GM18870 (cell line): ENCODE results near the gene RCOR2.

Experiments
- ATAC-seq: cut with Tn5 transposase; IDR thresholded peaks from one replicate; pipeline ENCODE4 v1.9.1; 2021; ENCODE audit warnings: moderate library complexity; ENCODE audit not compliant: unreplicated experiment

Gene RCOR2

DNA sequence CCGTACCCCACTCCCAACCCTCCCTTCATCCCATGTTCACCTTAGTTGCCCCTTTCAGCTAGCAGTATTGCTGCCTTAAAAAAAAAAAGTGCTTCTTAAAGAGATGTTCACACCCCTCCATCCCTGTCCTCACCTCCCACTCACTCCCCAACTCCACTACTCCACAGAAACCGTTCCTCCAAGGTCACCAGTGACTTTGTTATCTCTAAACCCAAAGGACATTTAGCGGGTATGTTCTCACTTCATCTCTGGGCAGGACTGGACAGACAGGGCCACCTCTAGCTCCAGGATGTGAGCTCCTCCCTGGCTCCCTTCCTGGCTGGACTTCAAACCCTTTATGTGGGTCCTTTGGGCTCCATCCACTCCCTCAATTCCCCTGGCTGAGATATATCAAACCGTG lies 6.4 kb upstream of the RCOR2 start:
- no peak for ATAC-seq

DNA sequence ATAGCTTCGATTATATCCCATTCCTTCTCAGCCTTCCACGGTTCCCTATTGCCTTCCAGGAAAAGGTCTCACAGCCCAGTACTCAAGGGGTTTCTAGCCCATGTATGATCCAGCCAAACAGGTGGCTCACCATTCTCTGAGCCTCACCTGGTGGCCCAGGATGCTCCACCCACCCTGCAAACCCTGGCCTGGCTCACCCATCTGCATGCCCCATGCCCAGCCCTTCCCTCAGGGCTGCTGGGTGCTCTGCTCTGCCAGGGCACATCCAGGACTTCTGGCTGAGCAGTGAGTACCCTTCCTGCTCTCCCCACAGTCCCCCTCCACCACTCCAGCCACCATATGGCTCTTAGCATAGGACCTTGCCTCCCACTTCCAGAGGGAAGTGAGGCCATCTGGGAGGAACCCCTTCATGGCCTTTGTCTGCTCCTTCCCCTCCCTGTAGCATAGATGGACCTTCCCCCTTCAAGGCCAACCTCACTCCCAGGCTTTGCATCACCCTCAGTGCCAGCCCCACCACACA lies 5.8 kb upstream of the RCOR2 start:
- ATAC-seq = no peak

DNA sequence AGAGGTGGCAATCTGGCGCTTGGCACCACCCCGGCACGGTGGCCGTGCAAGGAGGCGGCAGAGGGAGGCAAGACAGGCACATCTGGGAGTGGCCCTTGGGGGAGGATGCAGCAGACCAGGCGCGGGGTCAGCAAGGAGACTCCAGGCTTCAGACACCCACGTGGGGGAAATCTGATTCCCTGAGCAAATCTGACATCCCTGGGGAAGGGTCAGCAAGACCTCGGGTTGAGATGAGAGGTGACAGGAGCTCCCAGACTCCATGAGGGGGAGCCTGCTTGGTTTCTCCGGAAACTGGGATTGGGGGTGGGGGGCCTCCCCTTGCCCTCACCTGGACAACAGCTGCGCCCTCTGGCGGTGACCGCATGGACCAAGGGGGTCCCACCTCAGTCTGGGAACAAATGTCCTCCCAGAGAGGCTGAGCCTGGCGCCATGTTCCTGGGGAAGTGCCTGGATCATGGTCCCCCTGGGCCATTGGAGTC lies 4.0 kb upstream of the RCOR2 start:
- ATAC-seq = no peak

DNA sequence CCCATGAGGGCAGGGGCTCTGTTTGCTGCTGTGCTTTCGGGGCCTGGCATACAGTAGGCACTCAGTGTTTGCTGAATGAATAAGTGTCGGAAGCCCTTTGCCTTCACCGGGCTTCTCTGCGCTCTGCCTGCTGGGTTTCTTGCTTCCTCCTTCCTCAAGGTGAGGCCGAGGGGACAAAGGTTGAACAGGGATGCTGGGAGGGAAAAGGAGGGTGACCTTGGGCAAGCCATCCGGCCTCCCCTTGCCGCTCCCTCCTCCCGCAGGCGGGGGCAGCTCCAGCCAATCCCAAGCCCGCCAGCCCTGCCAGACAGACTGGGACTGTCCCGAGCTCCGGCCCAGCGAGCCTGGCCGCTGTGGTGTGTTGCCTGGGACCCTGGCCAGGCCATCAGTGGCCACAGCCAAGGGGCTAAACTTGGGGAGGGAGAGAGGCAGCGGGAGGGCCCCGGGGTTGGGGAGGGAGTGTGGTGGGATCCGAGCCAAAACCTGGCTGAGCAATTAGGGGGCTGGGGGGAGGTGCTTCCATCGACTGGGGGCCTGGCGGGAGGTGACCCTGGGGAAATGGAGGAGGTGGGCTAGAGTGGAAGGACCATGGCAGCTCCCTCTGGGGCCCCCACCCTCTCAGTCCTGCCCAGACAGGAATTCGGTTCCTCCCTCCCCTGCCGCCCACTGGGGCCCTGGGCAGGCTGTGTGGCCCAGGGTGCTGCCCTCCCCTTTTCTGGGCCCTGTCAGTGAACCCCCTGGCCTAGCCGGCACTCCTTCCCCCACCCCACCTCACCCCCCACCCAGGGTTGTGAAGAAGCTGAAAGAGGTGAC lies 3.4 kb upstream of the RCOR2 start:
- ATAC-seq = no peak

DNA sequence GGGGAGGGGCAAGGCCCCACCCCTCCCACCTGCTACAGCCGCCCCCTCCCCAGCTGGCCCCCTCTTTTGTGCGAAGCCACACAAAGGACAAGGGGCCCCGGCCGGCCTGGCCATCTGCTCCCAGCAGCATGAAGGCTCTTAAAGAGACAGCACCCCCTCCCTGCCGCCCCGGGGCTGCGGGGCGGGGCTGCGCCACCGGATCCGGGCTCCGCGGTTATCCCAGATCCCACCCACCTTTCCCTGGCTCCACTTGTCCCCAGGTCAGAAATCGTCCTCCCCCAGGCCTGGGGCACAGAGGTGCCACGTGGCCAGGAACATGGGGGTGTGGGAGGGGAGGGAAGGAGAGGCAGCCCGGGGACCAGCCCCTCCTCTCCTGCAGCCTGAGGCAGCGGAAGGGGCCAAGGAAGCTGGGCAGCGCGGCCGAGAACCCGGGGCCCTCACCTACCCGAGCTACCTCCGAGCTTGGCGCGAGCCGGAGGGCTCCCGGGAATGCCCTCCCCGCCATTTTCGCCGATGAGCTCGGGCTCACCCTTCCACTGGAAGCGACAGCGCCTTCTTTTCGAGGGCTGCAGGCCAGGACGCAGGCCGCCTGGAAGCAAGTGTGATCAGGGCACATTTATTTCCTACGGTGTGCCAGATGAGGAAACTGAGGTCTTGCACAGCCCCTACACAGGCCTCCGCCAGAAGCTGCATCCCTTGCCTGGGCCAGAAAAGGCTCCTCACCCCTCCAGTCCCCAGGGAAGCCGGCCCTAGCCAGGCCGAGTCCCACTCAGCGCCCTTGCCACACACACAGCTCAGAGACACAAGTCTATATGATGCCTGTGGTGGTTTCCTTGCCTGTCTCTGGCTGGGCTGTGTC lies 2.5 kb upstream of the RCOR2 start:
- no peak for ATAC-seq

DNA sequence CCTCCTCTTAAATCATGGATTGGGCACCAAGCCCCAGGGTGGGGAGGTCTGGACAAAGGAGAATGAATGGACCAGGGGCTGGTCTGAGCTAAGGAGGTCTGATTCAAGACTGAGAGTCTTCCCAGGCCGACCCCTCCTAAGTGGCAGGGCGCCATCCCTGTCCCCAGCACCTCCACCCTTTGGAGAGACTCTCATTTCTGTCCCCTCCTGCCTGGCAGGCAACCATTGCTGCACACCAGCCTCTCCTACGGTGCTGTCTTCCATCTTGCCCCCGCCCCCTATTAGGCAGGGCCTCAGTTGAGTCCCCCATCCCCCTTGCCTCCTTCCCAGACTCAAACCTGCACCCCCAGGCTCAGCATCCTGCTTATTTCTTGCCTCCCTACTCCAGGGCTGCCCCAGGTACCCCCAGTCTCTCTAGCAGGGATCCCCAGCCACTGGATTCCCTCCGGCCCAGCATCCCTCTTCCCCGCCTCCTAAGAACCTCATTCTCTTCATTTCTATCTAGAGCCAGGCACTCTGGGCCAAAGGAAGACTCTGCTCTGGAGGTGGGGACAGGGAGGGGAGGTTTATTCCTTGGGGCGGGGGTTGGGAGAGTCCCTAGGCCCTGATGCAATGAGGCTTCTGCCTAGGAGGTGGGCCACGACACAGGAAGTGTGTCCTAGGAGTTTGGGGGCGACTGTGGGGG lies 1.7 kb upstream of the RCOR2 start:
- ATAC-seq = no peak

DNA sequence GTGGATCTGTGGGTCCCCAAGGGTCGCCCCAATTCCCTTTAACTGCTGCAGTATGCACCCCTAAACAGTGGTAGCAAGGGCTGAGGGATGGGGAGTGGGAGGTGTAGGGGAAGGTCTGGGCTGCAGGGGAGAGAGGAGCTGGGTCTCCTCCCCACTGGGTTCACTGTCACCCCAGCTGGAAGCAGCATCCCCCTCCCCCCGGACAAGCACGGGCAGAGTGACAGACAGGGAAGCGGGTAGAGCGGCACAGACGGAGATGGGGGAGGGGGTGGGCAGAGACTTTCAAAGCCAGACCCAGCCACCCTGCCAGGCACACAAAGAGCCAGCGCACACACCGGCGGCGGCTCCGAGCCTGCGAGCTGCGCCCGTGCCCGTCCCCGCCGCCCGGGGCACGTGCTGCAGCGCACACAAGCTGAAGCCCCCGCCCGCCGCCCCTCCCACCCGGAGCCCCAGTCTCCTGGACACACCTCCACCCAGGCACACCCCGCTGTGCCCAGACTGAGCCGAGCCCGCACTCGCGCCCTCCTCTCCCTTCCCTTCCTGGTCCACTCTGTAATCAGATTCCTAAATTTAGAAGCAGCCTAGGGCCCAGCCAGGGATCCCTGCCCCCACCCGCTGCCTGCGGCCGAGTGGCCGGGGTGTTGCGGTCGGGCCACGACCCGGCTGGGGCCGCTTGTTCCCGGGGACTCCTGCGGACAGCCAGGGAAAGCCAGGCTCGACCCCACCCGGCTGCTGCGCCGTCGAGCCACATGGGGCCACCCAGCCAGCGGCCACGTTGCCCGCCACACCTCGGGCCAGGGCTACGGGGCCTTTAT lies 935 bp upstream of the RCOR2 start:
- ATAC-seq = no peak

DNA sequence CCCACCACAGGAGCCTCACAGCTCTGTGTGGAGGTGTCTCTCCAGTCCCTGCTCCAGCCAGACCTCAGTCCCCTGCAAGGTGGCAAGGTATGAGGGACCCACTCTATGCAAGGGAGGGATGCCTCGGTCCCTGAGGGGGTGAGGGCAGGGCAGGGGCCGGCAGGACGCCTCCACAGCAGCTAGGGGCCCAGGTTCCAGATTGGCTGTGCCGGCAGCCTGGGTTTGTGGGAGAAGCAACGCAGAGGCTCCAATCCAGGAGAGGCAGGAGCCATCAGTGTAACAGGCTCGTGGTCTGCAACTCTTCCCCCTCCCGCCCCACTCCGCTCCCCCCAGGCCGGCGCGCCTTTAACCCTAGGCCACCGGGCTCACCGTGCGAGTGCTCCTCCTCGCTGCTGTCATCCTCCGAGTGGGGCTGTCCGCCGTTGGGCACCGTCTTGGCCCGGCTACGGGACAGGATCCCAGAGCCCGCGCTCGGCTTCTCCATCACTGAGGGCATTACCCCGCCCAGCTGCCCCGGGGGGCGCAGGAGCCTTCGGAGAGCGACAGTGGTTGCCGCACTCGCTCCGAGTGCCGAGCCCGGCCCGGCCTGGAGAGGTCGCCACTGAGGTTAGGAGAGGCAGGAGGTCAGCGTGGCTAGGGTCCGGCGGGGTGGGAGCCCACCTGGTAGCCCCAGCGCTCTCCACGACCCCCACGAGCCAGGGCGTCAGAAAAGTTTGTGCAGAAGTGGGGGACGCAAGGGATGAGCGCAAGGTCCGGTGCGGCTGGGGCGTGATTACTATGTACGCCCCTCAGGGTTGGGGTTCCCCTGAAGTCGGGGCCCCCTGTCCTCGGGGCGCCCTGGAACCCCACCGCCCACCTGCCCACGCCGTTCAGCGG lies 765 bp downstream of the RCOR2 start:
- ATAC-seq = no peak

DNA sequence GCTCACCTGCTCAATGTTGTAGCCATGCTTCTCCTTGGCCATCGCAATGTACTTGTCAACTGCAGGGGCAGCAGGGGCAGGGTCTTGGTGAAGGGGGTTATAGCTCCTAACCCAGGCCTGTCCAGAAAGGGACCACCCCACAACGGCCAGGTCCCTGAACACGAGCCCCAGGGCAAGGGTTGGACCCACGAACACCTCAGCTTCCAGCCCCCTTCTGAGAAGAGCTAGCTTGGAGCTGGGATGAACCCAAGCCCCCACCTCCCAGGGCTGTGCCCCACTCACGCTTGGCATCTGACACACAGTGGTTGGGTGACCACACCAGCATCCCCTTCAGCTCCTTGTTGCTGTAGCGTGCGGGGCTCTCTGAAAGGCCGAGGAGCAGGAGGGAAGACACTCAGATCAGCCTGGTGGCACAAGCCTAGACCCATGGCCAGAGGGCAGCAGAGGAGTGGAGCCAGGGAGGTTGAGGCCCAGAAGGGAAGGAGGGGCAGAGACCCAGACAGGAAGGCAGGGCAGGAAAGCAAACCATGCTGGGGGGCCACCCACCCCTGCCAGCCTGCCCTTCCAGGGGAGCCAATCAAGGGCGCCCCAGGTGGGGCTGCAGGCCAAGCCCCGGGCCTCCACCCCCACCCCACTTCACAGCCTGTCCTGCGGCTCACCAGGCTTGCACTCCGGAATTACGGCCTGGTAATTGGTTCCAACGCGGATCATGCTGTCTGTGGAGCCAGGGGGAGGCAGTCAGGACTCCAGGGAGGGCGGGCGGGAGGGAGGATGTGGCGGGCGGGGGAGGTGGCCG lies 1.9 kb downstream of the RCOR2 start:
- no peak for ATAC-seq

DNA sequence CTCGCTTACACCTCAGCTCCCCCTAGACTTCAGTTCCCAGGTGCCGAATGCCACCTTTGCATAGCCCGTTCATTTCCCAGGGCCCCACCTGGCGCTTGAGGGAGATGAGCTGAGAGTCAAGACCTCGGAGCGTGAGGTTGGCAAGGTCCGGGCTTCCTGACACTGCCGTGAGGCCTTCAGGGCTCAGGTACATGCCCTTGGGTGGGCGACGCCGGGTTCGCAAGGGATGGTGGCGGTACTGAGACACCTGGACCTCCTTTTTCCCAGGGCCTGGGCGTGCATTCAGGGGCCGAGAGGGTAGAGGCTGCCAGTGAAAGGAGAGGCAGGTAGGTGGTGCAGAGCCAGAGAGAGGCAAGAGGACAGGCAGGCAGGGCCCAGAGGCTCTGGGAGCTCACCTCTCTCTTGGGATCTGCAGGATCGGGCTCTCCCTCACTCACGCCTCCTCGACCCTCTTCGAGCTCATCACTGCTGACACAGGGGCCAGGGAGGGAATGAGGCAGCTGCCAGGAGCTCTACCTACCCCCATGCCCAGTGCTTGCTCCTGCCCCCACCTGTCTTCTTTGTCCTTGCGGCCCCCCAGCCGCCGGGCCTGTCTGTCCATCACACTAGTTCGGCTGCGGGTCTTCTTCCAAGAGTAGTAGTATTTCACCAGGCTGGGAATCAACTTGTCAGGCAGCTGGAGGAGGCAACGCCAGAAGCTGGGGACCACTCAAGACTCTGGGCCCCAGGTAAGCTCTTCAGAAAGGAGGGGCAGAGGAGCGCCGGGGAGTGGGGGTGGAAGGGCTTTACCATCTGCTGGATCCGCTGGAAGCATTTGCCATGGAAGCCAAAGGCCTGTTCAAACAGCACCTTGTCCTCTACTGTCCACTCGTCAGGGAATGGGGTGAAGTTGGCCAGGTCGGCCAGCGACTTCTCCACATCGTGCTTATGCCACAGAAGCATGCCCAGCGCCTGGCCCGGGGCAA lies 2.8 kb downstream of the RCOR2 start:
- ATAC-seq = no peak

DNA sequence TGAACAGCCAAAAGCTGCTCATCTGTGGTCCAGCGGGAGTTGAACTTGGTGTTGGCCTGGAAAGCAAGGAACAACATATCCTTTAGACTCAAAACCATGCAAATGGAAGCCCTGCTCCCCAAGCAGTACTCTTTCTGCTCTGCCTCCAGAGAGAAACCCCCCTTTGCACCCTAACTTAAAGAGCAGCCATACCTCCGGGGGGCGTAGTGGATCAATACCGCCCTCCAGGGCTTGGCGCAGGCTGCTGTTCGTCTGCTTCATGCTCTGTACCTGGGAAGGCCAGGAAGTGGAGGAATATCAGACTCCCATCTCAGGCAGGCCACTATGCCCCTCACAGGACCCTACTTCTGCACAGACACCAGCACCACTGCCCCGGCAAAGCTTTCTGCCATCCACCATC lies 4.3 kb downstream of the RCOR2 start:
- no peak for ATAC-seq

DNA sequence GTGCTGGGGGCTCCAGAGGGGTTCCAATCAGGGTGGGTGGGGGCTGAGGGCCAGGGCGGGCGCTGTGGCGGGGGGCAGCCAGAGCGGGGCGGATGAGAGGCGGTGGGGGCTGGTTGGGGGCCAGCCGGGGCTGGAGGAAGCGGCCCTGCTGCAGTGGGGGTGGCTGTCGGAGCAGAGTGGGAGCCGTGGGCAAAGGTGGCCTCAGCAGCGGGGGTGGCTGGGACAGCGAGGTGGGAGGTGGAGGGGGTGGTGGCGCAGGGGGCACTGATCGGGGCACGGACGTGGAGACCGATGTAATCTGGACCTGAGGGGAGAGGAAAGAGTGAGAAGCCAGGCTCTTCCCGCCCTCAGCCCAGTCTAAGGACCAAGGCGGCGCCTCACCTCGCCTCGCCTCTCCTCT lies 5.1 kb downstream of the RCOR2 start:
- no peak for ATAC-seq

DNA sequence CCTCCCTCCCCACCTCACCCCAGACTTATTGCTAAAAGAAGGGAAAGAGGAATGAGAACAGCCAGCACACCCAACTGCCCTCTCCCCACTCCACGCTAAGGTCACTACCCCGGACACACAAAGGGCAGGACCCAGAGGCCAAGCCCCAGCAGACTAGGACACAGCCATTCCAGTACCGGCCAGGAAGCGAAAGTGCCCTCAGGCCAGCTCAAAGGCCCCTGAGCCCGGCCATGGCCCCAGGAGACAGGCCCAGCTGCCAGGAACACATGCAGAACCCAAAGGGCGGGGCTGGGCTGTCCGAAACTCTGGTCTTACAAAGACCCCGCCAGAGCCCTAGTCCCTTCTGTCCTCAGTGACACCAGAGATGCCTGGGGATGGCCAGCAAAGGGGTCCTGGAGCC lies 5.5 kb downstream of the RCOR2 start:
- ATAC-seq = no peak

DNA sequence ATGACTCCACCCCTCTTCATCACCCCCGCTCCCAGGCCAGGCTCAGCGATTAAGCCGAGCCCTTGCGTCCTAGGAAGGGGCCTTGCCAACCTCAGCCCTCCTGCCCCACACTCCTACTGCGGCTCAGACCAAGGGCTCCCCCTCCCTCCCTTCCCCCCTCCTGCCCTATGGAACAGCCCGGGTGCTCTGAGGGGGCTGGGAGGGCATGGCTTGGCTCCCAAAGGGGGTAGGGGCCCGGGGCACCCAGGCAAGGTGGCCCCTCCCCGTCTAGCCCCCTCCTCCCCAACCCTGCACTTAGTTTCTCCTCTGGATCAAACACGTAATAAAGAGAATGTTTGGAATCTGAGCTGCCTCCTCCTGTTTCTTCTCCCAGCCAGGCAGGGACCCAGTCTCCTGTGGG lies 6.3 kb downstream of the RCOR2 start:
- ATAC-seq = no peak

DNA sequence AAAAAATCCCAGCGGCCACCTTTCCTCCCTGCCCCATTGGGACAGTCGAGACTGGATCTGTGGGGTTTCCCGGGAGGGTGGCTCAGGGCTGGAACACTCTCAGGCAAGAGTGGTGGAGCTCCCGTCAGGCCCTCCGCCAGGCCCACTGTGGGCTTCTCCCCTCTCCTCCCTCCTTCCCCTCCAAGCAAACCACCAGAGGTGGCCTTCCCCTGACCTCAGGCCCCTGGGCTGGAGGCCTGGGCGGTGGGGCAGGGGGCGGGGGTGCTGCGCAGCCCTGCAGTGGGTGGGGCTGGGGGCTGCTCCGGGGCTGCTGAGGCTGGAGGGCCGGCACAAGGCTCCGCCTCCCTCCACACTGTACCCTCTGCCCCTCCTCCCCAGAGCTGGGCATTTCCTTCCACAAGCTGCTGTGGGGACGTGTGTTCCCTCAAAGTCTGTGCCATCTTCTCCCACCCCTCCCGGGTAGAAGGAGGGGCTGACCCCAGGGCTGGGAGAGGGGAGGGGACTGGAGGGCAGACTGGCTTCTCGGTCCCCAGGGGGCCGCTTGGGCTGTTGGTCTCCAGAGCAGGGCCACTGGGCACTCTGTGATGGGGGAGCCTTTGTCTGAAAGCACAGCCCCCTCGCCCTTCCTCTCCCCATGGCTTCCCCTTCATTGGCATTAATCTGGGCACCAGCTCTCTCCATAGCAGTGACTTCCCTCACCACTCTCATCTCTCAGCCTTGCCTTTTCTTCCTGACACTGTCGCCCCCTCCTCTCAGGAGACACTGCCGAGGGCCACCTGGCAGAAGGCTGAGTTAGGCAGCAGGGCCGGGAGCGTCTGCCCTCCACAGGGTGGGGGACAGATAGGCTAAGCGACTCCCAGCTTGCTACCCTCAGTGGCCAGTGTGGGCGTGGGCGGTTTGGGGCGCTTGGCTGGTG lies 7.1 kb downstream of the RCOR2 start:
- no peak for ATAC-seq

DNA sequence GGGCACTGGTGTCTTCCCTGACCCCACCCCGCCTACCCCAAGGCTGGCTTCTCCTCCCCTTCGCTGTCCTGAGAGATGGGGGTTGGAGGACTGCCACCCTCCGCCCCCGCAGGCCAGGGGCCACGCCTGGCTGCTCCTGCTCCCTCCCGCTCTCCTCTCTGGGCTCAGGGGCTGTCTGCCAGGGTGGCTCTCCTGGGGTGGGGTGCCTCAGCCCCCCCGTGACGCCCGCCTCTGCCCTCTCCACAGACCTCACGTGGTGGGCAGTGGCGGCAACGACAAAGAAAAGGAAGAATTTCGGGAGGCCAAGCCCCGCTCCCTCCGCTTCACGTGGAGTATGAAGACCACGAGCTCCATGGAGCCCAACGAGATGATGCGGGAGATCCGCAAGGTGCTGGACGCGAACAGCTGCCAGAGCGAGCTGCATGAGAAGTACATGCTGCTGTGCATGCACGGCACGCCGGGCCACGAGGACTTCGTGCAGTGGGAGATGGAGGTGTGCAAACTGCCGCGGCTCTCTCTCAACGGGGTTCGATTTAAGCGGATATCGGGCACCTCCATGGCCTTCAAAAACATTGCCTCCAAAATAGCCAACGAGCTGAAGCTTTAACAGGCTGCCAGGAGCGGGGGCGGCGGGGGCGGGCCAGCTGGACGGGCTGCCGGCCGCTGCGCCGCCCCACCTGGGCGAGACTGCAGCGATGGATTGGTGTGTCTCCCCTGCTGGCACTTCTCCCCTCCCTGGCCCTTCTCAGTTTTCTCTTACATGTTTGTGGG lies 8.1 kb downstream of the RCOR2 start:
- no peak for ATAC-seq
